ENCODE measurements around the gene USP47.

Gene USP47

DNA sequence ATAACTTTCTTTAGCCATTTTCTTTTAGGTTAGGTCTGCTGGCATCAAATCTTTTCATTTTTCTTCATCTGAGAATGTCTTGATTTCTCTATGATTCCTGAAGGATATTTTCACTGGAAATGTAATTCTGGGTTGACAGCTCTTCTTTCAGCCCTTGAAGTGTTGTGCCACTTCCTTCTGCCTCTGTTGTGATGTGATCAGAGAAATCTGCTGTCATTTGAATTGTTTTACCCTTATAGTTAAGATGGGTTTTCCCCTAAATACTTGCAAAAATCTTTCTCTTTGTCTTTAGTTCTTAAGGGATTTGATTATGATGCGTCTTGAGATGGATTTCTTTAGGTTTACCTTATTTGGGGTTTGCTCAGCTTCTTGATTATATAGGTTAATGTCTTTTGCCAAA is 23.0 kb downstream of the USP47 start:
- H3K4me3 ChIP-seq (ENCODE audit: low read depth, low read length), result no peak overlapping the region
- DNase-seq (ENCODE audit: low read depth), result no peak
- TF ChIP-seq, protein P1, sequence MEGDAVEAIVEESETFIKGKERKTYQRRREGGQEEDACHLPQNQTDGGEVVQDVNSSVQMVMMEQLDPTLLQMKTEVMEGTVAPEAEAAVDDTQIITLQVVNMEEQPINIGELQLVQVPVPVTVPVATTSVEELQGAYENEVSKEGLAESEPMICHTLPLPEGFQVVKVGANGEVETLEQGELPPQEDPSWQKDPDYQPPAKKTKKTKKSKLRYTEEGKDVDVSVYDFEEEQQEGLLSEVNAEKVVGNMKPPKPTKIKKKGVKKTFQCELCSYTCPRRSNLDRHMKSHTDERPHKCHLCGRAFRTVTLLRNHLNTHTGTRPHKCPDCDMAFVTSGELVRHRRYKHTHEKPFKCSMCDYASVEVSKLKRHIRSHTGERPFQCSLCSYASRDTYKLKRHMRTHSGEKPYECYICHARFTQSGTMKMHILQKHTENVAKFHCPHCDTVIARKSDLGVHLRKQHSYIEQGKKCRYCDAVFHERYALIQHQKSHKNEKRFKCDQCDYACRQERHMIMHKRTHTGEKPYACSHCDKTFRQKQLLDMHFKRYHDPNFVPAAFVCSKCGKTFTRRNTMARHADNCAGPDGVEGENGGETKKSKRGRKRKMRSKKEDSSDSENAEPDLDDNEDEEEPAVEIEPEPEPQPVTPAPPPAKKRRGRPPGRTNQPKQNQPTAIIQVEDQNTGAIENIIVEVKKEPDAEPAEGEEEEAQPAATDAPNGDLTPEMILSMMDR (conservative IDR thresholded peaks at IDR 0.05; ENCODE audit: low read depth, low read length), result no peak

DNA sequence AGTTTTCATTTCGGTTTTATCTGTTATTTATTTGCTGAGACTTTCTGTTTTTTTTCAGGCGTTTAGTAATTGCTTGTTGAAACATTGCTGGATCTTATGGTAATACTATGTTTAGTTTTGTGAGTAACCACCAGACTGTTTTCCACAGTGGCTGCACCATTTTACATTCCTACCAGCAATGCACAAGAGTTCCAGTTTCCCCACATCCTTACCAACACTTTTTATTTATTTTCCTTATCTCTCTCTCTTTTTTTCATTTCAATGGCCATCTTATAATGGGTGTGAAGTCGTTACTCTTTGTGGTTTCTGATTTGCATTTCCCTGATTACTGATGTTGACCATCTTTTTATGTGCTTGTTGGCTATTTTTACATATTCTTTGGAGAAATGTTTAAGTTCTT is 23.7 kb downstream of the USP47 start:
- TF ChIP-seq, protein P1 (conservative IDR thresholded peaks at IDR 0.05; ENCODE audit: low read depth, low read length), result no peak
- DNase-seq (ENCODE audit: low read depth), result no peak
- H3K4me3 ChIP-seq (ENCODE audit: low read depth, low read length), result no peak overlapping the region

DNA sequence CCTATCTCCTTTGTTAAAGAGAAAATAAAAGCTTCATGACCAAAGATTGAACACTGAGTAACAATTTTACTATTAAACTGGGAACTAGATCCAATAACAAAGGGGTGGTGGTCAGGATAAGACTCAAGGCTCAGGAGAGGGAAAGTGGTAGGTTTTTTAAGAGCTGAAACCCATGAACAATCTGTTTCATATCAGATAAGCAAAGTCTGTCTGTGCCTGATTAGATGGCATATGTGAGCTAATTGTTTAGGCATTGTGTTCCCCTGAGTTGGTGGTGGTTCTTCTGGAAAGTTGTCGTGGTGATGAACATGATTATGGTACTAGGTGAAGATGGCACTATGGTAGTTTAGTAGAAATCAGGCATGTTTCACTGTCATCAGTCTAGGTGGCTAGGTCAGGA is 24.4 kb downstream of the USP47 start:
- TF ChIP-seq, protein P1 (conservative IDR thresholded peaks at IDR 0.05; ENCODE audit: low read depth, low read length), result no peak
- no peak overlapping the region for H3K4me3 ChIP-seq (ENCODE audit: low read depth, low read length)
- DNase-seq (ENCODE audit: low read depth), result no peak

DNA sequence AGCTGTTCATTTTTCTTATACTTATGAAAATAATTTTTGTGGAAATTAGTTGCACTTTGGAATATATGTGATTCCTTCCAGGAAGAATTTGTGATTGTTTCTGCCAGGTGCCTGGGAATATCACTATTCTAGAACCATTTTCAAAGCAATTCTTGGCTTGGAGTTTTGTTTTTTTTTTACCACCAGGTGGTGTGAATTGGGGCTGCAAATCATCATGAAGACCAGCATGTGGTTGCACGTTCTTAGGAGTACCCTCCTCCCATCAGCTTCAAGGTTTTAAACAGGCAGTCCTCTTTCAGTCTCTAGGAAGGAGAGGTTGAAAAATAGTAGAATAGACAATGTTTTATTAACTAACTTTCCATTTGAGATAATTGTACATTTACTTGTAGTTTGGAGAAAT is 25.9 kb downstream of the USP47 start:
- no peak overlapping the region for H3K4me3 ChIP-seq (ENCODE audit: low read depth, low read length)
- no peak for DNase-seq (ENCODE audit: low read depth)
- TF ChIP-seq, protein P1 (conservative IDR thresholded peaks at IDR 0.05; ENCODE audit: low read depth, low read length), result no peak

DNA sequence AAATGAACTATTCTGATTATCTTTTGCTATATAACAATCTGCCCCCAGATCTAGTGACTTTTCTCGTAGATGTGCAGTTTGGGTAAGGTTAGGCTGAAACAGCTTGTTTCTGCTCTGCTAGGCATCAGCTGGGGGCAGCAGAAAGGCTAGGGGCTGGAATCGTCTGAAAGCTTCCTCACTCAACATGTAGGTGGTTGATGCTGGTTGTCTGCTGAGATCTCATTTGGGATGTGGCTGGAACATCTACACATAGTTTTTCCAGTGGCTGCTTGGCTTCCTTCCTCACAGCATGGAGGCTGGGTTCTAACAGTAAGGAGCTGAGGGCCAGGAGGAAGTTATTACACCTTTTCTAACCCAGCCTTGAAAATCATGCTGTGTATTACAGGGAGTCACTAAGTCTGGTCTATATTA is 30.2 kb downstream of the USP47 start:
- TF ChIP-seq, protein P1 (conservative IDR thresholded peaks at IDR 0.05; ENCODE audit: low read depth, low read length), result no peak
- DNase-seq (ENCODE audit: low read depth), result peak; percentile 24
- H3K4me3 ChIP-seq (ENCODE audit: low read depth, low read length), result no peak overlapping the region

DNA sequence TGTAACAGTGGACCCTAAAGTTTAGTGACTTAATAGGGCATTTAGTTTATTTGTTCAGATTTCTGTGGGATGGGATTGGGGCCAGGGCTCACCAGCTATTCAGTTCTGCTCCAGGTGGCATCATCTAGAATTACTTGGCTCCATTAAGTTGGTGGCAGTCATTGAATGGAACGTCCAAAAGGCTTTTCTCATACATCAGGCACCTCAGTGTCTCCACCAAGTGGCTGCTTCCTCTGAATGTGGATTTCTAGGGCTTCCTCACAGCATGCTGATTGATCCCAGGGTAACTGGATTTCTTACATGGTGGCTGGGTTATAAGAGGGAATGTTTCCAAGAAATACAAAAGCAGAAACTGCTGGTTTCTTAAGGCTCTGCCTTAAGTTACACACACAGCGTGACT is 34.7 kb downstream of the USP47 start:
- H3K4me3 ChIP-seq (ENCODE audit: low read depth, low read length), result no peak overlapping the region
- TF ChIP-seq, protein P1 (conservative IDR thresholded peaks at IDR 0.05; ENCODE audit: low read depth, low read length), result peak; percentile 49
- peak; percentile 30 for DNase-seq (ENCODE audit: low read depth)

DNA sequence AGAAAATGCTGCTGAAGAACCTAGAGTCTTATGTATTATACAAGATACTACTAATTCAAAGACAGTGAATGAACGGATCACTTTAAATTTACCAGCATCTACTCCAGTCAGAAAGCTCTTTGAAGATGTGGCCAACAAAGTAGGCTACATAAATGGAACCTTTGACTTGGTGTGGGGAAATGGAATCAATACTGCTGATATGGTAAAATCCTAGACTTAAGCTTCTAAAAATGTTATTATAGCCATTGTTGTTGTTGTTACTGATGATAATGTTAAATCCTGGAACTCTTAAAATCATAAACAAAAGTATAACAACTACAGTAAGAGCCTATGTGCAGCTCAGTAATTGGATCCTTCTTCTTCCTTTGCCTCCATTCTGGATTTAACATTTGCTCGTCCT is 38.4 kb downstream of the USP47 start:
- H3K4me3 ChIP-seq (ENCODE audit: low read depth, low read length), result no peak overlapping the region
- TF ChIP-seq, protein P1 (conservative IDR thresholded peaks at IDR 0.05; ENCODE audit: low read depth, low read length), result no peak
- no peak for DNase-seq (ENCODE audit: low read depth)
